GM12878 (cell line): ENCODE data around the gene ABTB1. TPM values are rescaled to one million over a fixed set of nuclear protein-coding genes. Genes with fewer than 3 reads are reported as not detected.

ENCODE experiments used
- ATAC-seq: fragments of 200-7000 bp; cut with Tn5 transposase; 3 replicates; pipeline ENCODE4 v1.9.1; 2020; ENCODE audit warnings: mild to moderate bottlenecking, moderate library complexity
- BruUV-seq: library from RNA; stranded (reverse); fragments of 400-500 nt; replicated peaks from 2 replicates; lab custom pipeline; 2021; lab: Mats Ljungman, UMichigan
- CTCF ChIA-PET: fragments of 300-600 bp; sonication (Branson Sonifier 250); formaldehyde crosslinking; extraction: SDS; loops from one replicate; lab custom pipeline; 2021; ENCODE audit warnings: inconsistent platforms; lab: Yijun Ruan, JAX
- POLR2A ChIA-PET: fragments of 350-600 bp; formaldehyde crosslinking; extraction: SDS; loops from one replicate; lab custom pipeline; 2021; ENCODE audit warnings: inconsistent platforms; lab: Charles Lee
- RAD21 ChIA-PET: fragments of 300-600 bp; sonication (Branson Sonifier 250); formaldehyde crosslinking; loops from one replicate; lab custom pipeline; 2023; ENCODE audit warnings: antibody characterized with exemption; ENCODE audit not compliant: unreplicated experiment; lab: Charles Lee
- SMC1A ChIA-PET: fragments of 300-600 bp; sonication (Branson Sonifier 250); formaldehyde crosslinking; loops from one replicate; lab custom pipeline; 2023; ENCODE audit not compliant: unreplicated experiment, uncharacterized antibody; lab: Charles Lee
- DNase-seq: peaks from one replicate; pipeline ENCODE4 v3.0.0-alpha.2; 2011; ENCODE audit warnings: low read depth, low spot score
- FAIRE-seq: peaks from 3 replicates; lab custom pipeline; 2011; peaks lifted over from hg19 to GRCh38; lab: Jason Lieb, UNC
- H2AFZ ChIP-seq: 2 replicates; pipeline ENCODE4 v1.6.0; 2011; ENCODE audit warnings: low read depth, low read length, control low read depth; ENCODE audit not compliant: control insufficient read depth
- H3K27ac ChIP-seq: 2 replicates; pipeline ENCODE4 v1.5.1; 2011; ENCODE audit warnings: control low read depth; ENCODE audit not compliant: control insufficient read depth, insufficient read depth
- H3K27me3 ChIP-seq, 2 experiments: replicated peaks in 1 of 2; 2 replicates each; pipeline versions ENCODE4 v1.6.0 to v1.6.1; 2011; ENCODE audit warnings: low read length in 1 of 2; ENCODE audit not compliant: control insufficient read depth in 2 of 2, insufficient read depth in 2 of 2
- H3K36me3 ChIP-seq, 2 experiments: 2 replicates each; pipeline ENCODE4 v1.5.1; 2011; ENCODE audit warnings: low read length in 1 of 2; ENCODE audit not compliant: control insufficient read depth in 2 of 2, insufficient read depth in 2 of 2
- H3K4me1 ChIP-seq: 2 replicates; pipeline ENCODE4 v1.6.1; 2011; ENCODE audit warnings: mild to moderate bottlenecking, low read length, moderate library complexity, mixed read lengths; ENCODE audit not compliant: control insufficient read depth, insufficient read depth
- H3K4me2 ChIP-seq: 2 replicates; pipeline ENCODE4 v1.6.0; 2011; ENCODE audit warnings: control low read depth; ENCODE audit not compliant: control insufficient read depth, insufficient read depth
- H3K4me3 ChIP-seq: fragments of 200-600 bp; sonication (generic); 2 replicates; pipeline ENCODE4 v1.5.1; 2016
- H3K79me2 ChIP-seq: 2 replicates; pipeline ENCODE4 v1.6.0; 2011; ENCODE audit warnings: low read length; ENCODE audit not compliant: control insufficient read depth, insufficient read depth
- H3K9ac ChIP-seq: 2 replicates; pipeline ENCODE4 v1.8.0; 2011; ENCODE audit warnings: low read length, control low read depth, mixed read lengths; ENCODE audit not compliant: control insufficient read depth, insufficient read depth
- H3K9me3 ChIP-seq: replicated peaks from 3 replicates; pipeline ENCODE4 v1.5.1; 2011; ENCODE audit warnings: mild to moderate bottlenecking, low read length; ENCODE audit not compliant: control insufficient read depth, insufficient read depth
- H4K20me1 ChIP-seq: 2 replicates; pipeline ENCODE4 v1.6.0; 2011; ENCODE audit not compliant: control insufficient read depth, insufficient read depth
- BCLAF1 ChIP-seq: fragments of 450-650 bp; IDR thresholded peaks from 2 replicates; pipeline ENCODE4 v1.6.1; 2017; ENCODE audit warnings: antibody characterized with exemption, mild to moderate bottlenecking, moderate library complexity
- CEBPZ ChIP-seq: fragments of 150-350 bp; IDR thresholded peaks from 2 replicates; pipeline ENCODE4 v1.6.1; 2016; ENCODE audit warnings: low read depth, low read length
- FOS ChIP-seq: IDR thresholded peaks from 3 replicates; pipeline ENCODE4 v1.6.1; 2011; ENCODE audit warnings: borderline replicate concordance; ENCODE audit not compliant: insufficient read length; ENCODE audit errors: extremely low read depth
- HCFC1 ChIP-seq: fragments of 150-350 bp; IDR thresholded peaks from 2 replicates; pipeline ENCODE4 v1.6.1; 2014; ENCODE audit warnings: low read length
- IRF3 ChIP-seq: fragments of 450-650 bp; IDR thresholded peaks from 2 replicates; pipeline ENCODE4 v1.6.1; 2014; ENCODE audit warnings: mild to moderate bottlenecking
- IRF4 ChIP-seq: IDR thresholded peaks from 2 replicates; pipeline ENCODE4 v1.6.1; 2011; ENCODE audit warnings: low read depth, low read length
- JUNB ChIP-seq: IDR thresholded peaks from 2 replicates; pipeline ENCODE4 v1.6.1; 2016; ENCODE audit warnings: antibody characterized with exemption, mild to moderate bottlenecking
- MTA2 ChIP-seq: fragments of 450-650 bp; IDR thresholded peaks from 2 replicates; pipeline ENCODE4 v1.6.1; 2016; ENCODE audit warnings: low read depth, mild to moderate bottlenecking, moderate library complexity
- MTA3 ChIP-seq: IDR thresholded peaks from 2 replicates; pipeline ENCODE4 v1.6.1; 2012; ENCODE audit warnings: low read length, inconsistent platforms, borderline replicate concordance
- WGBS: methylation state at CpG from one replicate; pipeline ENCODE4 v1.1.6; 2016; ENCODE audit warnings: low lambda C conversion rate; ENCODE audit not compliant: insufficient replicate concordance, insufficient coverage; ENCODE audit errors: missing lambda C conversion rate; 5-methylcytosine and 5-hydroxymethylcytosine counted together
- in situ Hi-C: fragments of 300-500 bp; cut with MboI; formaldehyde crosslinking; loops from 9 replicates; pipeline ENCODE4 v1.14.3; 2018; ENCODE audit warnings: mixed read lengths
- intact Hi-C: fragments of 100-400 bp; cut with micrococcal nuclease; formaldehyde crosslinking; loops from one replicate; pipeline ENCODE4 v1.14.2; 2022; ENCODE audit not compliant: unreplicated experiment
- polyA plus RNA-seq, 11 experiments: library from polyadenylated mRNA; depleted of rRNA in 4 of 11; unstranded in 6 of 11; stranded (reverse) in 5 of 11; fragments of >200 nt; fragmentation: Nextera tagmentation in 4 of 11; fragmentation: Illumina TruSeq in 1 of 11; extraction: Ambion mirVana in 4 of 11; extraction: Trizol in 1 of 11; gene quantifications; 1 replicate in 1 of 11; 2 replicates in 10 of 11; pipeline versions ENCODE4 v1.2.1 to v1.2.3, GENCODE V29; 2011 to 2016; ENCODE audit warnings: inconsistent platforms in 2 of 11, missing spikeins in 2 of 11, low read depth in 1 of 11
- total RNA-seq, 4 experiments: library from RNA; depleted of rRNA in 3 of 4; stranded (reverse); fragments of >200 nt in 3 of 4; fragmentation: Illumina TruSeq in 1 of 4; extraction: Trizol in 1 of 4; gene quantifications; 2 replicates each; pipeline versions ENCODE4 v1.2.1 to v1.2.3, GENCODE V29; 2013 to 2021

ABTB1 gene
- total and polyA plus RNA-seq, 10 of the 15 experiments (the other 5 are each of a cell fraction or from before 2014, with no cell fraction given), result 0.11 to 10.2 (median 7.1) TPM

GRCh38 chr3:127630811-127631714, 41.7 kb upstream of the ABTB1 start (continued):
- TF ChIP-seq JUNB (no peak), IRF4 (no peak), BCLAF1 (no peak), HCFC1 (no peak), IRF3 (no peak)

- ChIA-PET POLR2A (no interaction called here), SMC1A (no interaction called here), CTCF (interaction anchor here (1.4 kb wide), 1 partner anchor 14 kb away, joined by 3 read pairs; no protein-coding TSS in a partner anchor), RAD21 (no interaction called here)
- no peaks in the 10 kb centered on the region; the same call in 1 of the 2 replicates for H4K20me1 ChIP-seq
- no peaks in the 10 kb centered on the region for H3K36me3 ChIP-seq
- H3K9me3 ChIP-seq, result no peaks in the 10 kb centered on the region
- in situ Hi-C loops, result no loop called here
- 49% methylated on average over 8 of the region's 8 CpGs for WGBS
- no peak overlapping the region for H3K9ac ChIP-seq
- no peak for FAIRE-seq
- no TSS peak for BruUV-seq
- H2AFZ ChIP-seq, result no peak overlapping the region
- intact Hi-C loops, result no loop called here
- H3K27ac ChIP-seq, result no peak overlapping the region
- no peak; the same call in 2 of the 3 replicates for ATAC-seq
- H3K4me1 ChIP-seq, result peaks cover 8% of the 10 kb centered on the region
- no peak for DNase-seq
- no peaks in the 10 kb centered on the region for H3K79me2 ChIP-seq
- H3K27me3 ChIP-seq, result peaks cover 10 to 13% of the 10 kb centered on the region in 2 experiments; a peak in 3 of 4 replicates
- H3K4me2 ChIP-seq, result no peak overlapping the region
- no peak overlapping the region for H3K4me3 ChIP-seq
- TF ChIP-seq CEBPZ (no peak), MTA2 (no peak), FOS (no peak), MTA3 (no peak)
Measured at GRCh38 chr3:127632035-127632820, 40.5 kb upstream of the ABTB1 start.
